IPS-18c (cell line): ENCODE measurements around the gene SZT2.
"Not testable (repeated sequence)": the region's sequence is repeated elsewhere in the genome, so short reads cannot be mapped to it uniquely, and the experiment has no call there.

Experiments used
- H3K4me3 ChIP-seq: 2 replicates; pipeline ENCODE4 v1.7.0; 2013; ENCODE audit warnings: low read depth, mild to moderate bottlenecking, low read length, moderate library complexity; ENCODE audit not compliant: insufficient read depth
- H3K9me3 ChIP-seq: one replicate; pipeline ENCODE4 v1.6.1; 2013; ENCODE audit warnings: mild to moderate bottlenecking, low read length, moderate library complexity; ENCODE audit not compliant: control insufficient read depth, insufficient read depth

Gene SZT2

DNA sequence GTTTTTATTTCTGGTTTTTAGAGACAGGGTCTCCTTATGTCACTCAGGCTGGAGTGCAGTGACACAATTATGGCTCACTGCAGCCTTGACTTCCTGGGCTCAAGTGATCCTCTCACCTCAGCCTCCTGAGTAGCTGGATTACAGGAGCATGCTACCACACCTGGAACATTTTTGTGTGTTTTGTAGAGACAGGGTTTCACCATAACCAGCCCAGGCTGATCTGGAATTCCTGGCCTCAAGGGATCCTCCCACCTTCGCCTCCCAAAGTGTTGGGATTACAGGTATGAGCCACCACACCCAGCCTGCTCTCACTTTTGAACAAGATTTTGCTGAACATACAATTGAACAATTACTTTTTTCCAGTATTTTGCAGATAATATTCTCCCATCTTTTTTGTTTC is 88.0 kb downstream of the SZT2 start:
- Histone ChIP-seq H3K4me3 (no peak overlapping the region), H3K9me3 (no peaks in the 10 kb centered on the region)

DNA sequence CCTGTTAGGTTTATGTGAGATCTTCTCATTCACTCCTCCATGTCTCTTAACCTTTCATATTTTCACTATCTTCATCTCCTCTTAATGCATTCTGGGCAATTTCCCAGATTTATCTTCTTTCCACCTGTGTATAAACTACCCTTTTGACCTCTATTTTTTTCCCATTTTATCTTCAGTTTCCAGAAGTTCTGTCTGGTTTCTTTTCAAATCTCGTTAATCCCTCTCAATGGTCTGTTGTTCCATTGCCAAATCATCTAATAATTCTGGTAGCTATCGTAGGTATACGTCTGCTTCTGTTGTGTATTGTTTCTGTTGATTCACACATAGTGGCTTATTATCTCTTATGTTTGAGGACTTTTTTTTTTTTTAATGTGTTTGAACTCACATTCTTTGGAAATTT is 89.7 kb downstream of the SZT2 start:
- no peak overlapping the region for H3K4me3 ChIP-seq
- peaks cover 2% of the 10 kb centered on the region for H3K9me3 ChIP-seq

GRCh38 chr1:43481491-43481890 is 91.8 kb downstream of the SZT2 start:
- H3K9me3 ChIP-seq = peaks cover 2% of the 10 kb centered on the region
- no peak overlapping the region for H3K4me3 ChIP-seq

DNA sequence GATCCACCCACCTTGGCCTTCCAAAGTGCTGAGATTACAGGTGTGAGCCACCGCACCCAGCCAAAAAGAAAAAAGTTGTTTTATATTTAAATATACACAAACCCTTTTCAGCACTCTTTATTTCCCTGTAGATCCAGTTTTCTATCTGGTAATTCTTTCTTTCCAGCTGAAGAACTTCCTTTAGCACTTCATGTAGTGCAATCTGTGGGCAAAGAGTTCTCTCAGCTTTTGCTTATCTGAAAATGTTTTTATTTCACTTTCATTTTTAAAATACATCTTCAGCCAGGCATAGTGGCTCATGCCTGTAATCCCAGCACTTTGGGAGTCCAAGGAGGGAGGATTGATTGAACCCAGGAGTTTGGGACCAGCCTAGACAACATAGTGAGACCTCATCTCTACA is 92.5 kb downstream of the SZT2 start:
- Histone ChIP-seq H3K9me3 (peaks cover 2% of the 10 kb centered on the region), H3K4me3 (no peak overlapping the region)

DNA sequence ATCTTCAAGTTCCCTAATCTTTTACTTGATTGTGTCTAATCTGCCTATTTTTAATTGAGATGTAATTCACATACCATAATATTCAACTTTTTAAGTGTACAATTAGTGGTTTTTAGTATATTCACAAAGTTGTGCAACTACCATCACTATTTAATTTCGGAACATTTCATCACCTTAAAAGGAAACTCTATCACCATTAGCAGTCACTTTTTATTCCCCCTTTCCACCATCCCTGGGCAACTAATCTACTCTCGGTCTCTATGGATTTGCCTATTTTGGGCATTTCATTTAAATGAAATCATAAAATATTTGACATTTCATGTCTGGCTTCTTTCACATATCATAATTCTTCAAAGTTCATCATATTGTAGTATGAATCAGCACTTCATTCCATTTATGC is 94.7 kb downstream of the SZT2 start:
- Histone ChIP-seq H3K4me3 (no peak overlapping the region), H3K9me3 (peaks cover 2% of the 10 kb centered on the region)

DNA sequence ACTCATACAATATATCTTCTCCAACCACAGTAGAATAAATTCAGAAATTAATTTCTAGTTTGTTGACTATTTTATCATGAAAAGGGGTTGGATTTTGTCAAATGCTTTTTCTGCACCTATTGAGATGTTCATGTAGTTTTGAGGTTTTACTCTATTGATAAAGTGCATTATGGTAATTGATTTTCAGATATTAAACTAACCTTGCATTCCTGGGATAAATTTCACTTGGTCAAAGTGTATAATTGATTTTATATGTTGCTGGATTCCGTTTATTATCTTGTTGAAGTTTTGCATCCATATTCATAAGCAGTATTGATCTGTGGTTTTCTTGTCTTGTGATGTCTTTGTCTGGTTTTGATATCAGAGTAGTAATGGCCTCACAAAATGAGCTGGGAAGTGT is 98.5 kb downstream of the SZT2 start:
- Histone ChIP-seq H3K9me3 (peaks cover 8% of the 10 kb centered on the region), H3K4me3 (no peak overlapping the region)

DNA sequence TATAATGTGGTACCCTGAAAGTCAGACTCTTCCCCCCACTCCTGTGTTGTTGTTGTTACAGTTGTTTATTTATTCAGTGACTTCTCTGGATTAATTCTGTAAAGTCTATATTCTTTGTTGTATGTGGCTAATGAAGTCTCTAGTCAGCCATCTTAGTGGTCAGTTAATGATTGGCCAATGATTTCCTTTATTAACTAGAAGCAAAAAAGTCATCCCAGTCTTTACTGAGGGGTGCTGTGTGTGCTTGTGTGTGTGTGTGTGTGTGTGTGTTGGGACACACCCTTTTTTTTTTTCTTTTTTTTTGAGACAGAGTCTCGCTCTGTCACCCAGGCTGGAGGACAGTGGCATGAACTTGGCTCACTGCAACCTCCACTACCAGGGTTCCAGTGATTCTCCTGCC is 101.4 kb downstream of the SZT2 start:
- Histone ChIP-seq H3K9me3 (peaks cover 6% of the 10 kb centered on the region), H3K4me3 (no peak overlapping the region)

GRCh38 chr1:43492826-43493225 is 103.1 kb downstream of the SZT2 start:
- H3K9me3 ChIP-seq = peaks cover 6% of the 10 kb centered on the region
- no peak overlapping the region for H3K4me3 ChIP-seq

- peaks cover 6% of the 10 kb centered on the region for H3K9me3 ChIP-seq
- no peak overlapping the region for H3K4me3 ChIP-seq
These were observed 104.2 kb downstream of the SZT2 start for GRCh38 chr1:43493661-43494450.

DNA sequence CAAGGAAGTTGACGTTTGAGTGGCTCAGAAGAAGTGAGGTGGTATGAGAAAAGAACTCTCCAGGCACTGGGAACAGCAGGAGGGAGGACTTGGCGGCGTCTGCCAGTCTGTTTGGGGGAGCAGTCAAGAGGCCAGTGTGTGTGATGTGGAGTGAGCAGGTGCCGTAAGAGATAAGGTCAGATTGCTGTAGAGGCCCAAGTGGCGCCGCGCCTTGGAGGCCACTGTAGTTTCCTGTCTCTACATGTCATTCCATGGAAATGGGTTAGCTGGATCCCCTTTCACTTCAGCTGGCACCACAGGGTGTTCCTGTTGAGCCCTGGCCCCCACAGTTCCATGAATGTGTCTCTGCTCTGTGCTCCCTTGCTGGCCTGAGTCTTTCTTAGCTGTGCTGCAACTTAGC is 105.5 kb downstream of the SZT2 start:
- Histone ChIP-seq H3K4me3 (no peak overlapping the region), H3K9me3 (peaks cover 6% of the 10 kb centered on the region)

GRCh38 chr1:43499898-43500297 is 110.2 kb downstream of the SZT2 start:
- Histone ChIP-seq H3K9me3 (peaks cover 2% of the 10 kb centered on the region), H3K4me3 (no peak overlapping the region)

GRCh38 chr1:43501806-43502205 is 112.1 kb downstream of the SZT2 start:
- not testable (repeated sequence) for H3K9me3 ChIP-seq, H3K4me3 ChIP-seq

DNA sequence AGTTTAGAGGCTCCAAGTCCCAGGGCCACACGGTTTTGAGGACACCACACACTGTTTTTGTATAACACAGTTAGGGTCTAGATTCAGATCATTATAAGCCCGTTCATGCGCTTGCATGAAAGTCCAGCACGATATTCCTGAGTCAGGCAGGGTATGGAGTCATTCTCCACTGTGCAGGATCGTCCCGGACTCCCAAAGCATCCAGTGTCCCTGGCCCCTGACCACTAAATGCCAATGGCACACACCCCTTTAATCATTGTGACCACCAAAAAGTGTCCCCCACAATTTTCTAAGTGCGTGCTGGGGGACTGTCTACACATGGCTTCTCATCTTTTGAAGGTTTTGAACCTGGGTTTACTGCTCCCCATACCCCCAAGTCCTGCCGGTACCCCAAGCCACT is 113.8 kb downstream of the SZT2 start:
- peaks cover 2% of the 10 kb centered on the region for H3K9me3 ChIP-seq
- no peak overlapping the region; the same call in 1 of the 2 replicates for H3K4me3 ChIP-seq
